ENCODE measurements around the gene RXRA. TPM values are rescaled to one million over a fixed set of nuclear protein-coding genes. Genes with fewer than 3 reads are reported as not detected.
A peak's percentile ranks its signal among the peaks of the same experiment; 100 is the strongest.

The RXRA gene
- total RNA-seq, 1 experiment from 2014 or later, result 31.6 TPM

GRCh38 chr9:134376386-134377142, 50.3 kb downstream of the RXRA start:
- DNase-seq (ENCODE audit: low read depth, low spot score) (no peak), ATAC-seq (no peak)
- no peaks in the 10 kb centered on the region for H3K27me3 ChIP-seq (ENCODE audit: control insufficient read depth, insufficient read depth, low read length)
- POLR2A ChIA-PET, result interaction anchor here (0.6 kb wide), 1 partner anchor 241 kb away, joined by 6 read pairs; the partner anchor contains the start of gene WDR5
- H3K36me3 ChIP-seq (ENCODE audit: control insufficient read depth, insufficient read depth, low read length), result no peaks in the 10 kb centered on the region
- TF ChIP-seq SIN3A (IDR thresholded peaks at IDR 0.05; ENCODE audit: borderline replicate concordance, insufficient read depth, low read depth, low read length), result no peak
- no peak for TF ChIP-seq POLR2AphosphoS5 (IDR thresholded peaks at IDR 0.05; ENCODE audit: low read depth, low read length)
- TF ChIP-seq CTCF (IDR thresholded peaks at IDR 0.05), result no peak
- TF ChIP-seq REST (IDR thresholded peaks at IDR 0.05; ENCODE audit: insufficient read depth in 1 of 2, low read depth in 2 of 2, low read length in 1 of 2), result no peak
- no peak for TF ChIP-seq TCF7L2 (IDR thresholded peaks at IDR 0.05; ENCODE audit: low read depth, low read length)
- intact Hi-C loops (cut with micrococcal nuclease; ENCODE audit: unreplicated experiment), result no loop called here
- CTCF ChIA-PET, result no interaction called here
- H3K4me1 ChIP-seq (ENCODE audit: control insufficient read depth, insufficient read depth, low read length), result peaks cover 71% of the 10 kb centered on the region
- no TSS peak for BruUV-seq (replicated peaks)
- in situ Hi-C loops (cut with HindIII; ENCODE audit: low pct_unique_long_range_greater_than_20kb, low sequenced_read_pairs), result no loop called here
- no peaks in the 10 kb centered on the region for H3K9me3 ChIP-seq (ENCODE audit: control insufficient read depth, insufficient read depth, low read depth, low read length)
- no peak overlapping the region for H3K4me3 ChIP-seq (ENCODE audit: low read depth in 2 of 2, low read length in 2 of 2)
- H3K27ac ChIP-seq (ENCODE audit: low read length), result peak overlapping the region; percentile 51; the same call in 1 of the 2 replicates

GRCh38 chr9:134377143-134377484, 50.9 kb downstream of the RXRA start:
- no peak for ATAC-seq
- CTCF ChIA-PET, result no interaction called here
- DNase-seq (ENCODE audit: low read depth, low spot score), result no peak
- intact Hi-C loops (cut with micrococcal nuclease; ENCODE audit: unreplicated experiment) (no loop called here), in situ Hi-C loops (cut with HindIII; ENCODE audit: low pct_unique_long_range_greater_than_20kb, low sequenced_read_pairs) (no loop called here)
- H3K4me1 ChIP-seq (ENCODE audit: control insufficient read depth, insufficient read depth, low read length), result peaks cover 71% of the 10 kb centered on the region
- no peak overlapping the region for H3K4me3 ChIP-seq (ENCODE audit: low read depth in 2 of 2, low read length in 2 of 2)
- H3K36me3 ChIP-seq (ENCODE audit: control insufficient read depth, insufficient read depth, low read length), result no peaks in the 10 kb centered on the region
- POLR2A ChIA-PET, result no interaction called here
- BruUV-seq (replicated peaks), result no TSS peak
- no peaks in the 10 kb centered on the region for H3K27me3 ChIP-seq (ENCODE audit: control insufficient read depth, insufficient read depth, low read length)
- H3K9me3 ChIP-seq (ENCODE audit: control insufficient read depth, insufficient read depth, low read depth, low read length), result no peaks in the 10 kb centered on the region
- no peak overlapping the region for H3K27ac ChIP-seq (ENCODE audit: low read length)
- TF ChIP-seq CTCF (IDR thresholded peaks at IDR 0.05), result no peak
- no peak for TF ChIP-seq TCF7L2 (IDR thresholded peaks at IDR 0.05; ENCODE audit: low read depth, low read length)
- no peak for TF ChIP-seq SIN3A (IDR thresholded peaks at IDR 0.05; ENCODE audit: borderline replicate concordance, insufficient read depth, low read depth, low read length)
- no peak for TF ChIP-seq POLR2AphosphoS5 (IDR thresholded peaks at IDR 0.05; ENCODE audit: low read depth, low read length)
- TF ChIP-seq REST (IDR thresholded peaks at IDR 0.05; ENCODE audit: insufficient read depth in 1 of 2, low read depth in 2 of 2, low read length in 1 of 2), result no peak

All from Panc1 (cell line).